Spleen (tissue), 11 donors: ENCODE data around the gene TTC28. TPM values are rescaled to one million over a fixed set of nuclear protein-coding genes. Genes with fewer than 3 reads are reported as not detected.

Experiments used
- DNase-seq: peaks from one replicate; pipeline ENCODE4 v3.0.0-alpha.2; 2020
- H3K27ac ChIP-seq, 8 donors: fragments of 200-600 bp; sonication (generic) in 7 of 8; 1 replicate in 4 of 8; 2 replicates in 4 of 8; pipeline versions ENCODE4 v1.5.0 to v1.8.0; 2016 to 2021; ENCODE audit warnings: inconsistent platforms in 4 of 8, mild to moderate bottlenecking in 4 of 8, moderate library complexity in 1 of 8
- H3K27me3 ChIP-seq, 7 donors: fragments of 200-600 bp; sonication (generic) in 6 of 7; replicated peaks in 1 of 7; 1 replicate in 4 of 7; 2 replicates in 3 of 7; pipeline versions ENCODE4 v1.5.0 to v1.8.0; 2016 to 2021; ENCODE audit warnings: inconsistent platforms in 3 of 7, mild to moderate bottlenecking in 1 of 7
- H3K36me3 ChIP-seq, 6 donors: fragments of 200-600 bp; sonication (generic) in 5 of 6; 1 replicate in 4 of 6; 2 replicates in 2 of 6; pipeline versions ENCODE4 v1.5.0 to v1.8.0; 2016 to 2021; ENCODE audit warnings: inconsistent platforms in 2 of 6
- H3K4me1 ChIP-seq, 6 donors: fragments of 200-600 bp; sonication (generic) in 5 of 6; 1 replicate in 3 of 6; 2 replicates in 3 of 6; pipeline versions ENCODE4 v1.5.0 to v1.8.0; 2016 to 2021; ENCODE audit warnings: inconsistent platforms in 3 of 6
- H3K4me3 ChIP-seq, 8 donors: fragments of 200-600 bp; sonication (generic) in 7 of 8; 1 replicate in 4 of 8; 2 replicates in 4 of 8; pipeline versions ENCODE4 v1.5.0 to v1.8.0; 2016 to 2021; ENCODE audit warnings: inconsistent platforms in 4 of 8, mild to moderate bottlenecking in 4 of 8, moderate library complexity in 2 of 8
- H3K9me3 ChIP-seq, 8 donors: fragments of 200-600 bp; sonication (generic) in 7 of 8; 1 replicate in 4 of 8; 2 replicates in 4 of 8; pipeline versions ENCODE4 v1.5.0 to v1.8.0; 2016 to 2021; ENCODE audit warnings: inconsistent platforms in 4 of 8
- CTCF ChIP-seq, 11 experiments: fragments of 200-600 bp in 7 of 11; fragments of 450-650 bp in 4 of 11; sonication (generic) in 4 of 11; IDR thresholded peaks in 8 of 11; conservative IDR thresholded peaks in 3 of 11; 1 replicate in 7 of 11; 2 replicates in 4 of 11; pipeline versions ENCODE4 v1.4.0 to v1.8.0; 2016 to 2021; ENCODE audit warnings: antibody characterized with exemption in 11 of 11, inconsistent platforms in 4 of 11, mild to moderate bottlenecking in 1 of 11
- POLR2A ChIP-seq, 3 donors: fragments of 450-650 bp; IDR thresholded peaks; one replicate each; pipeline ENCODE4 v1.5.1; 2017; ENCODE audit warnings: antibody characterized with exemption in 3 of 3, mild to moderate bottlenecking in 1 of 3
- POLR2AphosphoS5 ChIP-seq, 3 donors: sonication (generic); formaldehyde crosslinking; IDR thresholded peaks; one replicate each; pipeline ENCODE4 v1.5.1; 2017; ENCODE audit warnings: antibody characterized with exemption in 3 of 3
- WGBS, 5 donors: extraction: QIAGEN DNeasy Blood & Tissue Kit in 3 of 5; methylation state at CpG; one replicate each; pipeline versions ENCODE4 v1.1.5 to v1.1.7; 2013 to 2018; 5-methylcytosine and 5-hydroxymethylcytosine counted together
- intact Hi-C: fragments of 100-400 bp; cut with DNase I; formaldehyde crosslinking; loops from one replicate; pipeline ENCODE4 v1.15.0; 2023; ENCODE audit warnings: low total_unique reads
- polyA plus RNA-seq, 3 donors: library from polyadenylated mRNA; stranded (reverse); fragments of 200-250 nt; gene quantifications; one replicate each; pipeline ENCODE4 v1.2.1, GENCODE V29; 2013
- total RNA-seq, 7 donors: library from RNA; depleted of rRNA in 3 of 7; stranded (reverse); fragments of >200 nt in 3 of 7; fragmentation: NEBNext Ultra II Directional in 4 of 7; extraction: Animal tissue kit (Norgen Biotek cat#: 25700) in 4 of 7; gene quantifications; one replicate each; pipeline versions ENCODE4 v1.1.0 to v1.2.1, GENCODE V29; 2016 to 2021
- donor health status: healthy with polysubstance abuse.
- donor health status: DM: no; HTN: no; CAD: no; lungs with moderate emphysema.
- donor health status: DM: no; HTN: no; CAD: no.
- donor health status: Bipolar disorder and iron deficiency.
- donor health status: healthy.
- donor health status: DM: no; HTN: no; CAD: no.
- donor health status: DM: yes; HTN: yes; CAD: no.

Gene TTC28
- total and polyA plus RNA-seq, 10 donors: 0.62 to 69.0 (median 33.5) TPM

GRCh38 chr22:28180804-28181731 lies 498.6 kb downstream of the TTC28 start:
- H3K36me3 ChIP-seq: no peaks in the 10 kb centered on the region
- intact Hi-C loops: no loop called here
- no peaks in the 10 kb centered on the region for H3K9me3 ChIP-seq
- H3K4me3 ChIP-seq: no peak overlapping the region
- DNase-seq: no peak
- H3K27ac ChIP-seq: no peak overlapping the region
- no peaks in the 10 kb centered on the region for H3K27me3 ChIP-seq
- no peak for TF ChIP-seq POLR2AphosphoS5 (IDR thresholded peaks at IDR 0.05)
- TF ChIP-seq CTCF (IDR thresholded peaks at IDR 0.05 in 8 of 11, conservative IDR thresholded peaks at IDR 0.05 in 3 of 11): no peak
- TF ChIP-seq POLR2A (IDR thresholded peaks at IDR 0.05): no peak
- WGBS, 5 donors: 83 to 93% (median 90%) methylated on average over 1 of the region's 1 CpG
- no peaks in the 10 kb centered on the region for H3K4me1 ChIP-seq

GRCh38 chr22:28179392-28179791 lies 500.2 kb downstream of the TTC28 start:
- H3K36me3 ChIP-seq: no peaks in the 10 kb centered on the region
- TF ChIP-seq CTCF (IDR thresholded peaks at IDR 0.05 in 8 of 11, conservative IDR thresholded peaks at IDR 0.05 in 3 of 11) (no peak), POLR2AphosphoS5 (IDR thresholded peaks at IDR 0.05) (no peak), POLR2A (IDR thresholded peaks at IDR 0.05) (no peak)
- no peak overlapping the region for H3K27ac ChIP-seq
- H3K27me3 ChIP-seq: no peaks in the 10 kb centered on the region
- intact Hi-C loops: no loop called here
- H3K4me1 ChIP-seq: no peaks in the 10 kb centered on the region
- 88 to 99% (median 93%) methylated on average over 4 of the region's 4 CpGs for WGBS, 5 donors
- no peak overlapping the region for H3K4me3 ChIP-seq
- H3K9me3 ChIP-seq: no peaks in the 10 kb centered on the region
- DNase-seq: no peak

- DNase-seq: no peak
- no peak for TF ChIP-seq POLR2AphosphoS5 (IDR thresholded peaks at IDR 0.05)
- no peak for TF ChIP-seq POLR2A (IDR thresholded peaks at IDR 0.05)
- TF ChIP-seq CTCF (IDR thresholded peaks at IDR 0.05 in 8 of 11, conservative IDR thresholded peaks at IDR 0.05 in 3 of 11): no peak
- Histone ChIP-seq H3K4me1 (no peaks in the 10 kb centered on the region), H3K27ac (no peak overlapping the region), H3K36me3 (no peaks in the 10 kb centered on the region), H3K27me3 (no peaks in the 10 kb centered on the region), H3K4me3 (no peak overlapping the region), H3K9me3 (no peaks in the 10 kb centered on the region)
- intact Hi-C loops: no loop called here
- 81 to 90% (median 85%) methylated on average over 4 of the region's 4 CpGs for WGBS, 5 donors
Measured at GRCh38 chr22:28175730-28176492, 503.7 kb downstream of the TTC28 start.

GRCh38 chr22:28174509-28174908 lies 505.1 kb downstream of the TTC28 start:
- Histone ChIP-seq H3K36me3 (no peaks in the 10 kb centered on the region), H3K4me3 (no peak overlapping the region), H3K27me3 (no peaks in the 10 kb centered on the region), H3K27ac (no peak overlapping the region), H3K4me1 (no peaks in the 10 kb centered on the region), H3K9me3 (no peaks in the 10 kb centered on the region)
- no peak for TF ChIP-seq POLR2A (IDR thresholded peaks at IDR 0.05)
- TF ChIP-seq POLR2AphosphoS5 (IDR thresholded peaks at IDR 0.05): no peak
- no peak for TF ChIP-seq CTCF (IDR thresholded peaks at IDR 0.05 in 8 of 11, conservative IDR thresholded peaks at IDR 0.05 in 3 of 11)
- WGBS, 5 donors: 85 to 98% (median 93%) methylated on average over 4 of the region's 4 CpGs
- no peak for DNase-seq
- intact Hi-C loops: no loop called here
